ENCODE data around the gene TNFAIP3. TPM values are rescaled to one million over a fixed set of nuclear protein-coding genes. Genes with fewer than 3 reads are reported as not detected.
A peak's percentile ranks its signal among the peaks of the same experiment; 100 is the strongest.

TNFAIP3 gene
- total and polyA plus RNA-seq, 2 experiments from 2014 or later, result 73.4 to 141 TPM

DNA sequence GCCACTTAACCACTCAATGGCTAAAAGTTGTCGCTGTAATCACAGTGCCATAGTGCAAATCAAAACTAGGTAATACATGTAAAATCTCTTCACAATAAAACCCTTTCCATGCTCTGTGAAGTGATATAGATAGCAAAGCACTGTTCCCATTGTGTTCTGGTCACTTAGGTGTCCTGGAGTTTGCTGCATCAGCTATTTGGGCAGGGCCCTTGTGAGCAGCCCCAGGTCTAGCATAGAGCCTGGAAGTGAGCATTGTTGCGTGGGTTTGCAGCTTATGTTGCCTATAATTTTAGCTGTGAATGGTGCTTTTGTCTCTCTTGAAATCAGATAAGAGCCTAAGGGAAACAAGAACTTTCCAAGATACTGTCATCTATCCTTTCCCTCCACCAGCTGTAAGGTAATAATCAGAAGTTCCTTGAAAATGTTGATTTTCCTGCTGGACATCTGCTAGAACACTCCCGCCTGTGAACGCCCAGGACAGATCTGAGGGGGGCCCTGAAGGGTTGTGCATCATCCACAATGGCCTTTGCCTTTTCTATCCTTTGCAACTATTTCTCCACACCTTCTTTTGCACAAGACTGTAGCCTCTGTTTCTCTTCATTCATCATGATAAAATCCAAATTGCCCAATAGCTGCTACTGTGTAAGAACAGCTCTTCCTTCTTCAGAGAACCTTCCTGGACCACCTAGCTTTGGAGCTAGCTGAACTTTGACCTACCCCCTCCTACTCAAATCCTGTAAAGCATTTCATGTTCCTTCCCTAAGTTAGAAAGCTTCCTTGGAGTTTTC, 57.0 kb downstream of the TNFAIP3 start:
- Histone ChIP-seq H3K27me3 (no peaks in the 10 kb centered on the region), H3K4me1 (ENCODE audit: insufficient read depth) (no peaks in the 10 kb centered on the region), H4K20me1 (ENCODE audit: insufficient read depth, poor library complexity, severe bottlenecking) (no peaks in the 10 kb centered on the region), H3K36me3 (replicated peaks; ENCODE audit: insufficient read depth, low read depth) (no peaks in the 10 kb centered on the region), H3K27ac (no peak overlapping the region), H3K4me2 (no peak overlapping the region), H3K9me3 (ENCODE audit: low read depth) (no peaks in the 10 kb centered on the region), H3K9me2 (replicated peaks; ENCODE audit: insufficient read depth) (no peaks in the 10 kb centered on the region), H3K79me2 (no peaks in the 10 kb centered on the region), H2AFZ (no peak overlapping the region), H3K4me3 (no peak overlapping the region)
- DNase-seq (ENCODE audit: low spot score), result peak; percentile 6
- TF ChIP-seq EZH2phosphoT487 (IDR thresholded peaks at IDR 0.05; ENCODE audit: low read depth, severe bottlenecking, unreplicated experiment) (no peak), EZH2 (IDR thresholded peaks at IDR 0.05; ENCODE audit: borderline replicate concordance) (no peak)
- TF ChIP-seq, protein P1, sequence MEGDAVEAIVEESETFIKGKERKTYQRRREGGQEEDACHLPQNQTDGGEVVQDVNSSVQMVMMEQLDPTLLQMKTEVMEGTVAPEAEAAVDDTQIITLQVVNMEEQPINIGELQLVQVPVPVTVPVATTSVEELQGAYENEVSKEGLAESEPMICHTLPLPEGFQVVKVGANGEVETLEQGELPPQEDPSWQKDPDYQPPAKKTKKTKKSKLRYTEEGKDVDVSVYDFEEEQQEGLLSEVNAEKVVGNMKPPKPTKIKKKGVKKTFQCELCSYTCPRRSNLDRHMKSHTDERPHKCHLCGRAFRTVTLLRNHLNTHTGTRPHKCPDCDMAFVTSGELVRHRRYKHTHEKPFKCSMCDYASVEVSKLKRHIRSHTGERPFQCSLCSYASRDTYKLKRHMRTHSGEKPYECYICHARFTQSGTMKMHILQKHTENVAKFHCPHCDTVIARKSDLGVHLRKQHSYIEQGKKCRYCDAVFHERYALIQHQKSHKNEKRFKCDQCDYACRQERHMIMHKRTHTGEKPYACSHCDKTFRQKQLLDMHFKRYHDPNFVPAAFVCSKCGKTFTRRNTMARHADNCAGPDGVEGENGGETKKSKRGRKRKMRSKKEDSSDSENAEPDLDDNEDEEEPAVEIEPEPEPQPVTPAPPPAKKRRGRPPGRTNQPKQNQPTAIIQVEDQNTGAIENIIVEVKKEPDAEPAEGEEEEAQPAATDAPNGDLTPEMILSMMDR (IDR thresholded peaks at IDR 0.05; ENCODE audit: poor library complexity), result no peak
- 78% methylated on average over 4 of the region's 4 CpGs for WGBS (ENCODE audit: low lambda C conversion rate, missing lambda C conversion rate)

DNA sequence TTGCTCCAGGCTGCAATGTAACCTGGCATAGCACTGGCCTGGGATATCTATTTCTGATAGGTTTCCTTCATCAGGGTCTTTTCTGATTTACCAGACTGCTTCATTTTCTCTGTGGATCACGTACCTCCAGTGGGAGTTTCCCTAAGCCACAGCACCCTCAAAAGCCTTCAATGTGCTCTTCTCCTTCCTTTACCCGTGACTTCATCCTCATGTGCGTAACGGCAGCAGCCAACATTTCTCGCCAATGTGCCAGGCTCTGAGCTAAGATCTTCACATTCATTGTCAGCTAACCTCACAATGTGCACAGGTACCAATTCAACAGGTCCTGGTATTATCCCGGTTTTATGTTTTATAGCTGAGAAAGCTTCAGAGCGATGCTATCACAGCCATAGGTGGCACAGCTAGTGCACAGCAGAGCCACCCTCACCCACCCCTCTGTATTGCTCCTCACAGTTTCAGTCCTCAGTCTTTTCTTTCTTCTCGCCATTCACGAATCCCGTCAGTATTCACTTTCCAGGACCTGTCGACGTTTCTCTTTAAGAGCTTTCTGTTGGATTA, 58.2 kb downstream of the TNFAIP3 start:
- H2AFZ ChIP-seq, result no peak overlapping the region
- no peaks in the 10 kb centered on the region for H3K27me3 ChIP-seq
- no peaks in the 10 kb centered on the region for H3K9me3 ChIP-seq (ENCODE audit: low read depth)
- no peak for DNase-seq (ENCODE audit: low spot score)
- no peaks in the 10 kb centered on the region for H3K36me3 ChIP-seq (replicated peaks; ENCODE audit: insufficient read depth, low read depth)
- no peak overlapping the region for H3K27ac ChIP-seq
- no peak overlapping the region for H3K4me2 ChIP-seq
- H3K4me3 ChIP-seq, result no peak overlapping the region
- TF ChIP-seq EZH2phosphoT487 (IDR thresholded peaks at IDR 0.05; ENCODE audit: low read depth, severe bottlenecking, unreplicated experiment) (no peak), EZH2 (IDR thresholded peaks at IDR 0.05; ENCODE audit: borderline replicate concordance) (no peak)
- TF ChIP-seq, protein P1 (IDR thresholded peaks at IDR 0.05; ENCODE audit: poor library complexity), result no peak
- H4K20me1 ChIP-seq (ENCODE audit: insufficient read depth, poor library complexity, severe bottlenecking), result no peaks in the 10 kb centered on the region
- H3K9me2 ChIP-seq (replicated peaks; ENCODE audit: insufficient read depth), result no peaks in the 10 kb centered on the region
- H3K4me1 ChIP-seq (ENCODE audit: insufficient read depth), result no peaks in the 10 kb centered on the region
- no peaks in the 10 kb centered on the region for H3K79me2 ChIP-seq
- WGBS (ENCODE audit: low lambda C conversion rate, missing lambda C conversion rate), result 94% methylated on average over 12 of the region's 12 CpGs

DNA sequence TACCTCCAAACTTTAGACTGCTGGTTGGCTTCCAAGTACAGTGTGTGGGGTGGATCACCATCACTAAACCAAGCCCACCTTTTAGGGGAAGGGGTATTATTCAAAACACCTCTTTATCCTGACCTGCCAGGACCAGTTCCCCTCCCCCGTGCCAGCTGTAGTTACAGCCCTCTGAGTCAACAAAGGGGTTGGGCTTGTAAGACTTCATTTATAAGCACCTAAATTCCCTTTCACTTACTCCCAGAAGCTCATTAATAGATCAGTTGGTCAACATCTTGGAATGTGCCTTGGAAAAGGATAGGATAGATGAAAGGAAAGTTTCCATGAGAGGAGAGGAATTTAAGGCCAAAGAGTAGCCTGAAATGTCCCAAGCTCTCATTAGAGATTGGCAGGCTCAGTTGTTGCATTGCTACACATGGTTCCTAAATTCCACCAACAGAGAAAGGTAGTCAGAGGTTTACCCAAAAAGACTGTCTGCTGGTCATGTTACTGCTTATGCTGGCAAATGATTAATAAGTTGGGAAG, 59.2 kb downstream of the TNFAIP3 start:
- H3K4me3 ChIP-seq, result no peak overlapping the region
- no peaks in the 10 kb centered on the region for H4K20me1 ChIP-seq (ENCODE audit: insufficient read depth, poor library complexity, severe bottlenecking)
- DNase-seq (ENCODE audit: low spot score), result peak; percentile 57
- no peaks in the 10 kb centered on the region for H3K79me2 ChIP-seq
- no peaks in the 10 kb centered on the region for H3K9me2 ChIP-seq (replicated peaks; ENCODE audit: insufficient read depth)
- TF ChIP-seq, protein P1 (IDR thresholded peaks at IDR 0.05; ENCODE audit: poor library complexity), result no peak
- TF ChIP-seq EZH2phosphoT487 (IDR thresholded peaks at IDR 0.05; ENCODE audit: low read depth, severe bottlenecking, unreplicated experiment), result no peak
- TF ChIP-seq EZH2 (IDR thresholded peaks at IDR 0.05; ENCODE audit: borderline replicate concordance), result no peak
- no peaks in the 10 kb centered on the region for H3K4me1 ChIP-seq (ENCODE audit: insufficient read depth)
- no peak overlapping the region for H3K27ac ChIP-seq
- H3K4me2 ChIP-seq, result no peak overlapping the region
- no peaks in the 10 kb centered on the region for H3K9me3 ChIP-seq (ENCODE audit: low read depth)
- H2AFZ ChIP-seq, result no peak overlapping the region
- H3K36me3 ChIP-seq (replicated peaks; ENCODE audit: insufficient read depth, low read depth), result no peaks in the 10 kb centered on the region
- H3K27me3 ChIP-seq, result no peaks in the 10 kb centered on the region
- WGBS (ENCODE audit: low lambda C conversion rate, missing lambda C conversion rate), result 20% methylated on average over 1 of the region's 1 CpG

Data from hepatocyte (in vitro differentiated cells).